Esophagus (tissue), 2 donors: ENCODE results near the gene DUS1L. TPM values are rescaled to one million over a fixed set of nuclear protein-coding genes. Genes with fewer than 3 reads are reported as not detected.

Experiments
- H3K27ac ChIP-seq, 2 donors: one replicate each; pipeline ENCODE4 v1.5.1; 2013; ENCODE audit warnings: low read depth in 2 of 2, mild to moderate bottlenecking in 2 of 2, inconsistent platforms in 1 of 2, low read length in 1 of 2, moderate library complexity in 1 of 2
- H3K27me3 ChIP-seq, 2 donors: one replicate each; pipeline ENCODE4 v1.6.1; 2013; ENCODE audit warnings: low read length in 2 of 2, control low read depth in 1 of 2, mild to moderate bottlenecking in 1 of 2; ENCODE audit not compliant: insufficient read depth in 2 of 2, control insufficient read depth in 1 of 2
- H3K36me3 ChIP-seq, 2 donors: one replicate each; pipeline ENCODE4 v1.6.1; 2013; ENCODE audit warnings: low read length in 1 of 2; ENCODE audit not compliant: control insufficient read depth in 2 of 2, insufficient read depth in 2 of 2
- H3K4me1 ChIP-seq, 2 donors: one replicate each; pipeline ENCODE4 v1.6.1; 2013; ENCODE audit warnings: low read length in 1 of 2; ENCODE audit not compliant: control insufficient read depth in 2 of 2, insufficient read depth in 2 of 2
- H3K4me3 ChIP-seq, 2 donors: one replicate each; pipeline ENCODE4 v1.5.1; 2013; ENCODE audit warnings: low read length in 2 of 2, mild to moderate bottlenecking in 2 of 2, low read depth in 1 of 2, moderate library complexity in 1 of 2
- H3K9me3 ChIP-seq, 2 donors: one replicate each; pipeline ENCODE4 v1.6.1; 2013; ENCODE audit warnings: mild to moderate bottlenecking in 2 of 2, low read depth in 1 of 2, low read length in 1 of 2, moderate library complexity in 1 of 2; ENCODE audit not compliant: control insufficient read depth in 2 of 2, insufficient read depth in 1 of 2
- WGBS, 2 donors: extraction: QIAGEN DNeasy Blood & Tissue Kit; methylation state at CpG; one replicate each; pipeline ENCODE4 v1.1.7; 2013; 5-methylcytosine and 5-hydroxymethylcytosine counted together
- polyA plus RNA-seq, 2 donors: library from polyadenylated mRNA; stranded (reverse); fragments of 200-250 nt; gene quantifications; one replicate each; pipeline ENCODE4 v1.2.3, GENCODE V29; 2013
- donor health status: healthy with polysubstance abuse.
- donor health status: Bipolar disorder and iron deficiency.

Gene DUS1L
- polyA plus RNA-seq, 2 donors: 118 to 182 TPM

DNA sequence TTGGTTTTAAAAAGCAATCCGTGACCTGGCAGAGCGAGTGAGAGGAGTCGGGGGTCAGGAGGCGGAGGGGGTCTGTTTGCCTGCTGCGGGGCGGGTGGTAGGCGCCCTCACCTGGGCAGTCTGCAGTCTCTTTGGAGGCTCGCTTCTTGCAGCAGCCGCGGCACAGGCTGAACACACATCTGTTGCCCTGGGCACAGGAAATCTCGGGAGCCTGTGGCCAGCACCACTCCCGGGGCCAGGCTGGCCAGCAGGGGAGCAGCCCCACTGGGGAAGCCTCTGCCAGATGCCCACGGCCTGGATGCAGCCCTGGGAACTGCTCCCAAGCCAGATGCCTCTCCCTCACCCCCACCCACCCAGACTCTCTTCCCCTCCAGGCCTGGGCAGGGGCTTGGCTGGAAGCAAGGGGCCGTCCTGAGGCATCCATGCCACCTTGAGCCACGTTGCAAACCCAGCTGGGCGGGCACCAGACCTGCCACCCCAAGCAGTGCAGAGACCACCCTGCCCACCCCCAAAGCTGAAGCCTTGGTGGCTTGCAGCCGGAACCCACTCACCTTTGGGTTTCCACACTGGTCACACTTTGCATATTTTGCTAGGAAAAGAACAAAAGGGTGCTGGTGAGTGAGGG lies 7.3 kb downstream of the DUS1L start:
- H3K4me1 ChIP-seq: no peaks in the 10 kb centered on the region
- peaks cover 26 to 95% of the 10 kb centered on the region in 2 donors for H3K36me3 ChIP-seq
- no peaks in the 10 kb centered on the region for H3K9me3 ChIP-seq
- 67 to 70% methylated on average over 17 of the region's 17 CpGs for WGBS, 2 donors
- H3K27ac ChIP-seq: no peak overlapping the region
- no peaks in the 10 kb centered on the region for H3K27me3 ChIP-seq
- H3K4me3 ChIP-seq: no peak overlapping the region

DNA sequence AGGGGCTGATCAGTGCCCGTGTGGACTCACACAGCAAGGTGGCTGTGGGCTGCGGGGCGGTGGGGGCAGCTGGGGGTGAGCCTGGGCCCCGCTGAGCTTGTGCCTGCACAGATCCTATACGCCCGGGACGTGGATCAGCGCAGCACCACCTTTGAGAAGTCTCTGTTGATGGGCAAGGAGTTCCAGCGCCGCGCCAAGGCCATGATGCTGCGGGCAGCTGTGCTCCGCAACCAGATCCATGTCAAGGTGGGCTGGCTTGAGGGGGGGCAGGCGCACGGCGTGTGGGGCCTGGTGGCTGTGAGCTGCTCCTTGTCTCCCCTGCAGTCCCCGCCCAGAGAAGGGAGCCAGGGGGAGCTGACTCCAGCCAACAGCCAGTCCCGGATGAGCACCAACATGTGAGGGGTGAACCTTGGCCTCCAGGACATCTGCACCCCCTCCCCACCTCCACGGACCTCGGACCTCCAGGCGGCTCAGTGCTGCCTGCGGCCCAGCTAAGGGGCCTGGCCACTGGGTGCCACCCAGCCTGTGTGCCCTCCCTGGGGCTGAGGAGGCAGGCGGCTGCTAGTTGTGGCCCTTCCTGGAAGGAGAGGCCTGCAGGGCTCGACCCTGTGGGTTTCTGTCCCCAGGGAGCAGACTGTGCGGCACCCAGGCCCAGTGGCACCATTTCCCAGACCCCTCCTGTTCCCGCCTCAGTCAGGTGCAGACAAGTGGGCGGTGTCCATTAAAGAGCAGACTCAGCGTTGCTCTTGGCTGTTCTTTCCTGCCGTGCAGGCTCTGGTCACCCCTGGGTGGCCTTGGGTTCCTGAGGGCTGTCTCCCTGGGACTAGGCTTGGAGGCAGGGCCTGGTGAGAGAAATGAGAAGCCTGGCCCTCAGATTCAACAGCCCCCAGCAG lies 8.6 kb downstream of the DUS1L start:
- Histone ChIP-seq H3K4me3 (no peak overlapping the region), H3K27me3 (no peaks in the 10 kb centered on the region), H3K9me3 (no peaks in the 10 kb centered on the region), H3K36me3 (peaks cover 23 to 85% of the 10 kb centered on the region in 2 donors), H3K4me1 (peaks cover 7 to 9% of the 10 kb centered on the region in 2 donors), H3K27ac (no peak overlapping the region)
- WGBS, 2 donors: 81% methylated on average over 29 of the region's 29 CpGs

DNA sequence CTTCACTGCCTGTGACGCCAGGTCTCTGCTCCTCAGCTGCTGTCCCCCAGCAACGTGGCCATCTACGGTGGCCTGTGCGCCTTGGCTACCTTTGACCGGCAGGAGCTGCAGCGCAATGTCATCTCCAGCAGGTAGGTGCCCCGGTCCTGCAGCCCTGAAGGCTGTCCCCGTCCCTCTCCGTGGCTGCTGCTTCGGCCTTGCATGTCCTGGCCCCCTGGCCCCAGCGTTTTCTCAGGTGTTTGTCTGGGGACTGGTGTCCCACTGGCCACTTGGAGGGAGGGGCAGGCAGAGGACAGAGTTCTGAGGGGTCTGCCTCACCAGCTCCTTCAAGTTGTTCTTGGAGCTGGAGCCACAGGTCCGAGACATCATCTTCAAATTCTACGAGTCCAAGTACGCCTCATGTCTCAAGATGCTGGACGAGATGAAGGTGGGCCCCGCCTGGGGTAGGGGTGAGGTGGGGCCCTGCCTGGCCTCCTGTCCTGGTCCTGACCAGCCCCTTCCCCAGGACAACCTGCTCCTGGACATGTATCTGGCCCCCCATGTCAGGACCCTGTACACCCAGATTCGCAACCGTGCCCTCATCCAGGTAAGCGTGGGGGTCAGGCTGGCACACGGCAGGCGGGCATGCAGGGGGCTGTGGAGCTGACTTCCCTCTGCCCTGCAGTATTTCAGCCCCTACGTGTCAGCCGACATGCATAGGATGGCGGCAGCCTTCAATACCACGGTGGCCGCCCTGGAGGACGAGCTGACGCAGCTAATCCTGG lies 9.5 kb downstream of the DUS1L start:
- H3K4me3 ChIP-seq: no peak overlapping the region
- H3K36me3 ChIP-seq: peaks cover 23 to 78% of the 10 kb centered on the region in 2 donors
- peaks cover 7 to 9% of the 10 kb centered on the region in 2 donors for H3K4me1 ChIP-seq
- H3K27ac ChIP-seq: no peak overlapping the region
- no peaks in the 10 kb centered on the region for H3K27me3 ChIP-seq
- 87 to 88% methylated on average over 28 of the region's 28 CpGs for WGBS, 2 donors
- no peaks in the 10 kb centered on the region for H3K9me3 ChIP-seq

DNA sequence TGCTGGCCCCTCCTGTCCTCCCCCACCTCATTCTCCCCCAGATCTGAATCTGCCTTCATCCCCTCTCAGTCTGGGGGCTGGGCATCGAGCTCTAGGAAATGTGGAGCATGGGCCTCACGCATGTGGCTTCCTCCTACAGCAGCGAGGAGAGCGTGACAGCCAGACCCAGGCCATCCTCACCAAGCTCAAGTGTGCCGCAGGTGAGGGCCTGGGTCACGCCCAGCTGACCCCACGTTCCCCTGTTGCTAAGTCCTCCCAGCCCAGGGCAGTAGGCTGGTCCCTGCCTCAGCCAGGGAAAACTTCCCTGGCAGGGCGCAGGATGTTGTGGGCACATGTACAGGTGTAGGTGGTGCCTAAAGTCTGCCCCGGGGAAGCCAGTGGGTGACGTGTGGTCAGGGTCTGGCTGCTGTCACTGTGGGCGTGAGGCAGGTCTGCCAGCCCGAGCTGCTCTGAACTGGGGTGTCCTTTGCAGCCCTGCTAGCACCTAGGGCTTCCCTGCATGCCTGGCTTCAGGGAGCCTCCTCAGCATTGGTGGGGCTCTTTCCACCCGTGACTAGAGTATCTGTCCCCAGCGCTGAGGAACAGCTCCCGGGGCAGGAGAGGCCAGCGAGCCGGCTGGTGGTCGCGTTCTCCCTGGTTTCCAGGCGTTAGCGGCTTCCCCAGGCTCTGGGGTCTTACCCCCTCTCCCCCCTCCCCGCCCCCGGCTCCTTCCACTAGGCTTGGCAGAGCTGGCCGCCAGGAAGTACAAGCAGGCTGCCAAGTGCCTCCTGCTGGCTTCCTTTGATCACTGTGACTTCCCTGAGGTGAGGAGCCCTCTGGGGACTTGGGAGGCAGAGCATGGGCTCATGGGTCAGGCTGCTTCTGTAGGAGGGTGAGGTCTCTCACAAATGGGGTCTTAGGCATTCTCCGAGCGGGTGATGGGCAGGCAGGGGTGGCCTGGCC lies 10.3 kb downstream of the DUS1L start:
- H3K27ac ChIP-seq: no peak overlapping the region
- 81 to 84% methylated on average over 26 of the region's 26 CpGs for WGBS, 2 donors
- H3K4me3 ChIP-seq: no peak overlapping the region
- peaks cover 10 to 16% of the 10 kb centered on the region in 2 donors for H3K4me1 ChIP-seq
- peaks cover 22 to 70% of the 10 kb centered on the region in 2 donors for H3K36me3 ChIP-seq
- H3K9me3 ChIP-seq: no peaks in the 10 kb centered on the region
- H3K27me3 ChIP-seq: no peaks in the 10 kb centered on the region

DNA sequence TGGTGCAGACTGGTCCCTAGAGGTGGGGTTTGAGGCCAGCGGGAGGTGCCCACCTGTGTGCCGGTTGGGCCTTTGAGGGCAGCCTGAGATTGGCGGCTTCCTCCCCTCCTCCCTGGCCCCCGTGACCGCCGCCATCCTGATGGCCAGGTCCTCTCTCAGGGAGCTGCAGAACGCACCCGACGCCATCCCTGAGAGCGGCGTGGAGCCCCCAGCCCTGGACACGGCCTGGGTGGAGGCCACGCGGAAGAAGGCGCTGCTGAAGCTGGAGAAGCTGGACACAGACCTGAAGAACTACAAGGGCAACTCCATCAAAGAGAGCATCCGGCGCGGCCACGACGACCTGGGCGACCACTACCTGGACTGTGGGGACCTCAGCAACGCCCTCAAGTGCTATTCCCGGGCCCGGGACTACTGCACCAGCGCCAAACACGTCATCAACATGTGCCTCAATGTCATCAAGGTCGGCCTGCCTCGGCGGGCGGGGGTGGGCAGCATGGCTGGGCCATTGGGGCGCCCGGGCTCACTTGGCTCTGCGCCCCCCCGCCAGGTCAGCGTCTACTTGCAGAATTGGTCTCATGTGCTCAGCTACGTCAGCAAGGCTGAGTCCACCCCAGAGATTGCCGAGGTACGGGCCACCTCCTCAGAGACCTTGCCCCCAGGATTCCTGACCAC lies 11.1 kb downstream of the DUS1L start:
- peaks cover 14 to 62% of the 10 kb centered on the region in 2 donors for H3K36me3 ChIP-seq
- no peaks in the 10 kb centered on the region for H3K27me3 ChIP-seq
- no peak overlapping the region for H3K27ac ChIP-seq
- H3K4me3 ChIP-seq: no peak overlapping the region
- H3K4me1 ChIP-seq: peaks cover 10 to 20% of the 10 kb centered on the region in 2 donors
- H3K9me3 ChIP-seq: no peaks in the 10 kb centered on the region
- WGBS, 2 donors: 88 to 90% methylated on average over 36 to 38 of the region's 38 CpGs

DNA sequence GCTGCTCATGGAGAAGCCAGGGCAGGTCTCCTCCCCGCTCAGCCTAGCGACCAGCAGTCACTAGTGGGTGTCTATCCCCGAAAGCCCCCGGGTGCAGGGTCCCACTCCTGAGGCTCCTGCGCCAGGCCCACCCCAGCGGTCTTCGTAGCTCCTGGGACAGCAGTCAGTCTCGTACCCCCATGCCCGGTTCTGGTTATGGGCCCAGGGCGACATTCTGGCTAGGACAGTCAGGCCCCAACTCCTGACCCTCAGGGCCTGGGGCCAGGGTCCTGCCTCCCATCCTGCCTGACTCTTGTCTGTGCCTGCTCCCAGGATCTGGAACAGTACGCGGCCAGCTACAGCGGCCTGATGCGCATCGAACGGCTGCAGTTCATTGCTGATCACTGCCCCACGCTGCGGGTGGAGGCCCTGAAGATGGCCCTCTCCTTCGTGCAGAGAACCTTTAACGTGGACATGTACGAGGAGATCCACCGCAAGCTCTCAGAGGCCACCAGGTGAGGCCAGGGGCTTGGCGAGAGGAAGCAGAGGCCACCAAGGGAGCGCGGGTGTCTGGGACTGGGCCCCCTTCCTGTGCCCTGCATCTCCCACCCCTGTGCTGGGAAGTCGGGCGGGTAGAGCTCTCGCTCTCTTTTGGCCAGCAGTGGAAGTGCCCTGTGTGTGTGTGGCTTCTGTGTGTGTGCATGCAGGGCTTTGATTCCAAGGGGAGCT lies 11.9 kb downstream of the DUS1L start:
- Histone ChIP-seq H3K4me3 (no peak overlapping the region), H3K27me3 (no peaks in the 10 kb centered on the region), H3K4me1 (peaks cover 10 to 20% of the 10 kb centered on the region in 2 donors), H3K9me3 (no peaks in the 10 kb centered on the region), H3K27ac (no peak overlapping the region), H3K36me3 (peaks cover 14 to 62% of the 10 kb centered on the region in 2 donors)
- WGBS, 2 donors: 92 to 94% methylated on average over 28 of the region's 28 CpGs

DNA sequence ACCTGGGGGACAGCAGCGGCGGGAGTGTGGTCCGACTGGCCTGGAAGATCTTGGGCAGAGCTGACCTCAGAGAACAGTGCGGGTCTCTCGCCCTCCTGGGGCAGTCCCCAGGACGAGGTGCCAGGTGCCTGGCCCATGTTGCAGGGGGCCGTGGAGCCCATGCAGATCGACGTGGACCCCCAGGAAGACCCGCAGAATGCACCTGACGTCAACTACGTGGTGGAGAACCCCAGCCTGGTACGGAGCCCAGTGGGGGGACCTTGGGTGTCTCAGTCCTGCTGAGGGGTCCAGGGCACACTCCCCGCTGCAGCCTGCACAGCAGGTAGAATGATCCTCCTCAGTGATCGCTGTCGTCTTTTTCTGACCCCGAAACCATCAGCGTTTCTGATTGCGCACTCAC lies 12.5 kb downstream of the DUS1L start:
- H3K4me3 ChIP-seq: no peak overlapping the region
- H3K27ac ChIP-seq: no peak overlapping the region
- no peaks in the 10 kb centered on the region for H3K9me3 ChIP-seq
- H3K4me1 ChIP-seq: peaks cover 10 to 20% of the 10 kb centered on the region in 2 donors
- H3K27me3 ChIP-seq: no peaks in the 10 kb centered on the region
- peaks cover 14 to 62% of the 10 kb centered on the region in 2 donors for H3K36me3 ChIP-seq
- 87 to 91% methylated on average over 19 of the region's 19 CpGs for WGBS, 2 donors

DNA sequence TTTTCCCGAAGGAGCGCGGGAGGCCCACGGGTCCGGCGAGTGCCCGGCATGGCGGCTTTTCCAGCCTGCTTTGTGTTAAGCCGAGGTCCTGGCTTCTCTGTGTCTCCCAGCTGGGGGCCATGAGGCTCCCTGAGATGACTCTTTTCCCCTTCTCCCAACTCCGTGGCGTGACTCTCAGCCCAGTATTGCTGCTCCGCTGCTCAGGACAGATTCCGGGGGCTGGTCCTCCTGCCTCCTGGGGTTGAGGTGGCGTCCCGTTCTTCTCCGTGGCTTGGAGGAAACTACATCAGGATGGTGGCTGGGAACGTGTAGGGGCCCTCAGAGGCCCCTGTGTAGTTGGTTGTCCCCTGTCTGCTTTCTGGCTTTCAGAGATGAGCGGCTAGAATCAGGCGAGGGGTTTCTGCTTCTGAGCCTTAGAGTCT lies 13.0 kb downstream of the DUS1L start:
- no peaks in the 10 kb centered on the region for H3K9me3 ChIP-seq
- peak overlapping the region; percentile 83 to 85 for H3K4me3 ChIP-seq
- no peaks in the 10 kb centered on the region for H3K27me3 ChIP-seq
- H3K27ac ChIP-seq: peak overlapping the region in 1 of 2 donors; percentile 27
- WGBS, 2 donors: 22 to 23% methylated on average over 19 of the region's 19 CpGs
- peaks cover 14 to 62% of the 10 kb centered on the region in 2 donors for H3K36me3 ChIP-seq
- H3K4me1 ChIP-seq: peaks cover 10 to 20% of the 10 kb centered on the region in 2 donors
